IMR-90 (cell line): Measurements from ENCODE around the gene OSCP1. TPM values are rescaled to one million over a fixed set of nuclear protein-coding genes. Genes with fewer than 3 reads are reported as not detected.

Source experiments
- ATAC-seq: fragments of 200-7000 bp; cut with Tn5 transposase; 2 replicates; pipeline ENCODE4 v1.9.1; 2020; ENCODE audit warnings: low read depth, mild to moderate bottlenecking, moderate library complexity
- BruUV-seq: library from RNA; stranded (reverse); fragments of 400-500 nt; replicated peaks from 2 replicates; lab custom pipeline; 2021; lab: Mats Ljungman, UMichigan
- CTCF ChIA-PET: fragments of 300-600 bp; formaldehyde crosslinking; extraction: SDS; loops from one replicate; lab custom pipeline; 2021; ENCODE audit warnings: antibody characterized with exemption; lab: Yijun Ruan, JAX
- POLR2A ChIA-PET: fragments of 300-600 bp; sonication (Branson Sonifier 250); formaldehyde crosslinking; loops from one replicate; lab custom pipeline; 2022; ENCODE audit warnings: antibody characterized with exemption; ENCODE audit not compliant: unreplicated experiment; lab: Charles Lee
- DNase-seq: peaks from one replicate; pipeline ENCODE4 v3.0.0; 2013
- H2AFZ ChIP-seq: replicated peaks from 2 replicates; pipeline ENCODE3; 2013; ENCODE audit warnings: low read length, mild to moderate bottlenecking; ENCODE audit not compliant: poor library complexity
- H2AK5ac ChIP-seq: 2 replicates; pipeline ENCODE4 v1.6.1; 2013; ENCODE audit warnings: low read depth, low read length, inconsistent platforms
- H2AK9ac ChIP-seq: replicated peaks from 2 replicates; pipeline ENCODE3; 2013; ENCODE audit warnings: mild to moderate bottlenecking, low read depth, low read length, moderate library complexity; ENCODE audit not compliant: poor library complexity
- H2BK120ac ChIP-seq: 2 replicates; pipeline ENCODE4 v1.6.1; 2013; ENCODE audit warnings: low read depth, low read length, inconsistent platforms
- H2BK15ac ChIP-seq: 3 replicates; pipeline ENCODE4 v1.6.1; 2013; ENCODE audit warnings: low read depth, low read length, inconsistent platforms
- H2BK20ac ChIP-seq: 2 replicates; pipeline ENCODE4 v1.6.1; 2013; ENCODE audit warnings: low read depth, mild to moderate bottlenecking, inconsistent platforms, low read length, moderate library complexity
- H2BK5ac ChIP-seq: 2 replicates; pipeline ENCODE4 v1.6.1; 2013; ENCODE audit warnings: mild to moderate bottlenecking, low read depth, low read length, inconsistent platforms; ENCODE audit not compliant: poor library complexity, severe bottlenecking
- H3K14ac ChIP-seq: replicated peaks from 2 replicates; pipeline ENCODE4 v1.6.1; 2013; ENCODE audit warnings: low read depth, low read length, inconsistent platforms
- H3K18ac ChIP-seq: 2 replicates; pipeline ENCODE4 v1.6.1; 2013; ENCODE audit warnings: low read depth, low read length, control low read depth
- H3K23ac ChIP-seq: 2 replicates; pipeline ENCODE4 v1.6.1; 2013; ENCODE audit warnings: low read depth, low read length, inconsistent platforms
- H3K27ac ChIP-seq: 2 replicates; pipeline ENCODE4 v1.5.1; 2013; ENCODE audit warnings: mild to moderate bottlenecking, control low read depth, low read length; ENCODE audit not compliant: insufficient read depth
- H3K27me3 ChIP-seq: 2 replicates; pipeline ENCODE4 v1.6.1; 2013; ENCODE audit warnings: low read length; ENCODE audit not compliant: control insufficient read depth, insufficient read depth
- H3K36me3 ChIP-seq: 2 replicates; pipeline ENCODE4 v1.6.1; 2013; ENCODE audit warnings: low read length, mixed read lengths; ENCODE audit not compliant: control insufficient read depth, insufficient read depth
- H3K4ac ChIP-seq: 2 replicates; pipeline ENCODE4 v1.6.1; 2013; ENCODE audit warnings: low read depth, low read length, inconsistent platforms
- H3K4me1 ChIP-seq: 2 replicates; pipeline ENCODE4 v1.6.1; 2013; ENCODE audit warnings: low read length, mixed read lengths; ENCODE audit not compliant: control insufficient read depth, insufficient read depth
- H3K4me2 ChIP-seq: 2 replicates; pipeline ENCODE4 v1.6.1; 2013; ENCODE audit warnings: low read depth, mild to moderate bottlenecking, control low read depth, low read length, moderate library complexity
- H3K4me3 ChIP-seq: 2 replicates; pipeline ENCODE4 v1.5.1; 2013; ENCODE audit warnings: low read depth, mild to moderate bottlenecking, control low read depth, low read length, moderate library complexity; ENCODE audit not compliant: insufficient read depth
- H3K56ac ChIP-seq: 2 replicates; pipeline ENCODE4 v1.6.1; 2013; ENCODE audit warnings: low read length, inconsistent platforms; ENCODE audit not compliant: insufficient read depth; ENCODE audit errors: extremely low read depth
- H3K79me1 ChIP-seq, 2 experiments: 2 replicates each; pipeline ENCODE4 v1.6.1; 2013; ENCODE audit warnings: low read length in 2 of 2, inconsistent platforms in 1 of 2, low read depth in 1 of 2
- H3K9ac ChIP-seq: 2 replicates; pipeline ENCODE4 v1.6.1; 2013; ENCODE audit warnings: low read depth, low read length, control low read depth
- H3K9me1 ChIP-seq: 2 replicates; pipeline ENCODE4 v1.6.1; 2013; ENCODE audit warnings: low read length, inconsistent platforms; ENCODE audit not compliant: insufficient read depth
- H3K9me3 ChIP-seq: 2 replicates; pipeline ENCODE4 v1.6.1; 2013; ENCODE audit warnings: low read length; ENCODE audit not compliant: control insufficient read depth, insufficient read depth
- H4K20me1 ChIP-seq: 2 replicates; pipeline ENCODE4 v1.6.1; 2013; ENCODE audit warnings: low read length, inconsistent platforms; ENCODE audit not compliant: insufficient read depth
- H4K5ac ChIP-seq: 2 replicates; pipeline ENCODE4 v1.6.1; 2013; ENCODE audit warnings: mild to moderate bottlenecking, low read depth, low read length, control low read depth
- H4K8ac ChIP-seq, 2 experiments: 2 replicates each; pipeline ENCODE4 v1.6.1; 2013; ENCODE audit warnings: low read depth in 2 of 2, low read length in 2 of 2, control low read depth in 1 of 2, inconsistent platforms in 1 of 2
- H4K91ac ChIP-seq: 2 replicates; pipeline ENCODE4 v1.6.1; 2013; ENCODE audit warnings: low read depth, low read length, inconsistent platforms; ENCODE audit not compliant: insufficient read depth
- BHLHE40 ChIP-seq: fragments of 150-350 bp; IDR thresholded peaks from 2 replicates; pipeline ENCODE4 v1.6.1; 2016; ENCODE audit warnings: mild to moderate bottlenecking, low read depth, low read length
- CEBPB ChIP-seq: IDR thresholded peaks from 2 replicates; pipeline ENCODE4 v1.6.1; 2012; ENCODE audit warnings: low read depth, low read length, improper control_type of control experiment
- CHD1 ChIP-seq: IDR thresholded peaks from 2 replicates; pipeline ENCODE4 v1.6.1; 2012; ENCODE audit warnings: low read depth, low read length, improper control_type of control experiment
- FOS ChIP-seq: fragments of 150-350 bp; IDR thresholded peaks from 2 replicates; pipeline ENCODE4 v1.6.1; 2016; ENCODE audit warnings: low read depth, low read length
- MAFK ChIP-seq: IDR thresholded peaks from 2 replicates; pipeline ENCODE4 v1.6.1; 2012; ENCODE audit warnings: low read depth, low read length, improper control_type of control experiment
- MAZ ChIP-seq: IDR thresholded peaks from 2 replicates; pipeline ENCODE4 v1.6.1; 2012; ENCODE audit warnings: low read depth, mild to moderate bottlenecking, low read length, improper control_type of control experiment, moderate library complexity, borderline replicate concordance
- MXI1 ChIP-seq: IDR thresholded peaks from 2 replicates; pipeline ENCODE4 v1.6.1; 2012; ENCODE audit warnings: low read depth, mild to moderate bottlenecking, low read length, moderate library complexity, borderline replicate concordance
- NFE2L2 ChIP-seq: fragments of 150-350 bp; IDR thresholded peaks from 2 replicates; pipeline ENCODE4 v1.6.1; 2016; ENCODE audit warnings: low read depth, mild to moderate bottlenecking, low read length
- POLR2A ChIP-seq: IDR thresholded peaks from 2 replicates; pipeline ENCODE4 v1.6.1; 2012; ENCODE audit warnings: mild to moderate bottlenecking, low read depth, low read length
- RAD21 ChIP-seq: IDR thresholded peaks from 2 replicates; pipeline ENCODE4 v1.6.1; 2012; ENCODE audit warnings: low read length, improper control_type of control experiment
- RCOR1 ChIP-seq: IDR thresholded peaks from 2 replicates; pipeline ENCODE4 v1.6.1; 2012; ENCODE audit warnings: mild to moderate bottlenecking, low read length, improper control_type of control experiment; ENCODE audit not compliant: insufficient replicate concordance
- RFX5 ChIP-seq: IDR thresholded peaks from 2 replicates; pipeline ENCODE4 v1.8.0; 2012; ENCODE audit warnings: low read depth, mild to moderate bottlenecking, low read length, moderate library complexity
- SMC3 ChIP-seq: fragments of 150-350 bp; IDR thresholded peaks from 2 replicates; pipeline ENCODE4 v1.6.1; 2016; ENCODE audit warnings: low read depth, mild to moderate bottlenecking, antibody characterized with exemption, low read length, moderate library complexity
- USF2 ChIP-seq: fragments of 150-350 bp; IDR thresholded peaks from 2 replicates; pipeline ENCODE4 v1.6.1; 2017; ENCODE audit warnings: mild to moderate bottlenecking, antibody characterized with exemption, low read length, low read depth
- WGBS, 2 experiments: methylation state at CpG; one replicate each; pipeline versions ENCODE4 v1.1.5 to v1.1.7; 2013; ENCODE audit warnings: missing lambda C conversion rate in 2 of 2; ENCODE audit not compliant: insufficient read length in 1 of 2; ENCODE audit errors: extremely low coverage in 2 of 2; 5-methylcytosine and 5-hydroxymethylcytosine counted together
- dilution Hi-C: fragments of 300-500 bp; cut with HindIII; formaldehyde crosslinking; loops from one replicate; pipeline ENCODE4 v1.14.3; 2018; ENCODE audit warnings: low sequenced_read_pairs; ENCODE audit not compliant: unreplicated experiment
- in situ Hi-C: fragments of 300-500 bp; cut with MboI; formaldehyde crosslinking; loops from 3 replicates; pipeline ENCODE4 v1.14.3; 2019; ENCODE audit warnings: low sequenced_read_pairs, inconsistent platforms, mixed read lengths
- intact Hi-C: fragments of 100-400 bp; cut with micrococcal nuclease; formaldehyde crosslinking; loops from 2 replicates; pipeline ENCODE4 v1.10.0; 2022
- polyA plus RNA-seq, 3 experiments: library from polyadenylated mRNA; depleted of rRNA; stranded (reverse); fragments of >200 nt; gene quantifications; 2 replicates each; pipeline ENCODE4 v1.2.3, GENCODE V29; 2012; ENCODE audit warnings: low replicate concordance in 1 of 3
- total RNA-seq: library from RNA; depleted of rRNA; stranded (reverse); fragments of >200 nt; gene quantifications from 2 replicates; pipeline ENCODE4 v1.2.3, GENCODE V29; 2012
- TF ChIP-seq, protein P1 (sequence below): fragments of 150-350 bp; IDR thresholded peaks from 2 replicates; pipeline ENCODE4 v1.6.1; 2016; ENCODE audit warnings: low read depth, mild to moderate bottlenecking, low read length, moderate library complexity, borderline replicate concordance
- TF ChIP-seq, protein P2 (sequence below): conservative IDR thresholded peaks from 2 replicates; pipeline ENCODE4 v1.5.1; 2012; ENCODE audit warnings: mild to moderate bottlenecking, low read depth, low read length, improper control_type of control experiment

Gene OSCP1
- total and polyA plus RNA-seq, 2 of the 4 experiments (the other 2 are of a cell fraction) = 7.8 to 11.8 TPM

GRCh38 chr1:36493524-36493923 lies 43.3 kb upstream of the OSCP1 start:
- DNase-seq = no peak
- Histone ChIP-seq H3K9me1 (no peaks in the 10 kb centered on the region), H2BK120ac (no peak overlapping the region), H3K9me3 (no peaks in the 10 kb centered on the region), H2BK5ac (no peak overlapping the region), H3K18ac (no peak overlapping the region), H3K23ac (no peak overlapping the region), H3K79me1 (no peaks in the 10 kb centered on the region), H3K4me2 (no peak overlapping the region), H2BK15ac (no peak overlapping the region), H3K36me3 (no peaks in the 10 kb centered on the region), H4K20me1 (no peaks in the 10 kb centered on the region), H3K4me1 (no peaks in the 10 kb centered on the region), H3K4ac (no peak overlapping the region), H2AFZ (no peak overlapping the region), H3K27me3 (peaks cover 8% of the 10 kb centered on the region), H3K4me3 (no peak overlapping the region), H3K56ac (no peak overlapping the region), H2AK5ac (no peak overlapping the region), H4K91ac (no peak overlapping the region), H3K14ac (no peak overlapping the region), H4K5ac (no peak overlapping the region), H2AK9ac (no peak overlapping the region), H4K8ac (no peak overlapping the region), H3K27ac (no peak overlapping the region), H2BK20ac (no peak overlapping the region), H3K9ac (no peak overlapping the region)
- dilution Hi-C loops (no loop called here), intact Hi-C loops (no loop called here), in situ Hi-C loops (no loop called here)
- 67 to 100% methylated on average over 2 to 9 of the region's 9 CpGs for WGBS, 2 experiments
- TF ChIP-seq MXI1 = no peak
- no peak for TF ChIP-seq RAD21
- TF ChIP-seq RCOR1 = no peak
- no peak for TF ChIP-seq USF2
- TF ChIP-seq, protein P1, sequence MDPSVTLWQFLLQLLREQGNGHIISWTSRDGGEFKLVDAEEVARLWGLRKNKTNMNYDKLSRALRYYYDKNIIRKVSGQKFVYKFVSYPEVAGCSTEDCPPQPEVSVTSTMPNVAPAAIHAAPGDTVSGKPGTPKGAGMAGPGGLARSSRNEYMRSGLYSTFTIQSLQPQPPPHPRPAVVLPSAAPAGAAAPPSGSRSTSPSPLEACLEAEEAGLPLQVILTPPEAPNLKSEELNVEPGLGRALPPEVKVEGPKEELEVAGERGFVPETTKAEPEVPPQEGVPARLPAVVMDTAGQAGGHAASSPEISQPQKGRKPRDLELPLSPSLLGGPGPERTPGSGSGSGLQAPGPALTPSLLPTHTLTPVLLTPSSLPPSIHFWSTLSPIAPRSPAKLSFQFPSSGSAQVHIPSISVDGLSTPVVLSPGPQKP = no peak
- no peak for TF ChIP-seq SMC3
- no peak for TF ChIP-seq MAFK
- no peak for TF ChIP-seq FOS
- TF ChIP-seq MAZ = no peak
- no peak for TF ChIP-seq POLR2A
- no peak for TF ChIP-seq BHLHE40
- TF ChIP-seq, protein P2, sequence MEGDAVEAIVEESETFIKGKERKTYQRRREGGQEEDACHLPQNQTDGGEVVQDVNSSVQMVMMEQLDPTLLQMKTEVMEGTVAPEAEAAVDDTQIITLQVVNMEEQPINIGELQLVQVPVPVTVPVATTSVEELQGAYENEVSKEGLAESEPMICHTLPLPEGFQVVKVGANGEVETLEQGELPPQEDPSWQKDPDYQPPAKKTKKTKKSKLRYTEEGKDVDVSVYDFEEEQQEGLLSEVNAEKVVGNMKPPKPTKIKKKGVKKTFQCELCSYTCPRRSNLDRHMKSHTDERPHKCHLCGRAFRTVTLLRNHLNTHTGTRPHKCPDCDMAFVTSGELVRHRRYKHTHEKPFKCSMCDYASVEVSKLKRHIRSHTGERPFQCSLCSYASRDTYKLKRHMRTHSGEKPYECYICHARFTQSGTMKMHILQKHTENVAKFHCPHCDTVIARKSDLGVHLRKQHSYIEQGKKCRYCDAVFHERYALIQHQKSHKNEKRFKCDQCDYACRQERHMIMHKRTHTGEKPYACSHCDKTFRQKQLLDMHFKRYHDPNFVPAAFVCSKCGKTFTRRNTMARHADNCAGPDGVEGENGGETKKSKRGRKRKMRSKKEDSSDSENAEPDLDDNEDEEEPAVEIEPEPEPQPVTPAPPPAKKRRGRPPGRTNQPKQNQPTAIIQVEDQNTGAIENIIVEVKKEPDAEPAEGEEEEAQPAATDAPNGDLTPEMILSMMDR = no peak
- no peak for TF ChIP-seq NFE2L2
- TF ChIP-seq CHD1 = no peak
- no peak for TF ChIP-seq RFX5
- TF ChIP-seq CEBPB = no peak
- BruUV-seq = no TSS peak
- CTCF ChIA-PET = no interaction called here
- ATAC-seq = no peak
- POLR2A ChIA-PET = no interaction called here
